ENCODE measurements around the gene IGF1.

- TF ChIP-seq CTCF (IDR thresholded peaks at IDR 0.05): no peak
- no peak for TF ChIP-seq POLR2A (IDR thresholded peaks at IDR 0.05)
Measured at GRCh38 chr12:102376181-102376747, 104.1 kb downstream of the IGF1 start.
